ENCODE measurements around the gene PAX8. TPM values are rescaled to one million over a fixed set of nuclear protein-coding genes. Genes with fewer than 3 reads are reported as not detected.

PAX8 gene
- under 0.01 and 1.1 TPM in 2 replicates for total RNA-seq

GRCh38 chr2:113278742-113279139 lies at the start of gene PAX8:
Gene PAX8 (minus strand): TSS chr2:113278921. CDS start chr2:113278394, 527 bp downstream.

DNA sequence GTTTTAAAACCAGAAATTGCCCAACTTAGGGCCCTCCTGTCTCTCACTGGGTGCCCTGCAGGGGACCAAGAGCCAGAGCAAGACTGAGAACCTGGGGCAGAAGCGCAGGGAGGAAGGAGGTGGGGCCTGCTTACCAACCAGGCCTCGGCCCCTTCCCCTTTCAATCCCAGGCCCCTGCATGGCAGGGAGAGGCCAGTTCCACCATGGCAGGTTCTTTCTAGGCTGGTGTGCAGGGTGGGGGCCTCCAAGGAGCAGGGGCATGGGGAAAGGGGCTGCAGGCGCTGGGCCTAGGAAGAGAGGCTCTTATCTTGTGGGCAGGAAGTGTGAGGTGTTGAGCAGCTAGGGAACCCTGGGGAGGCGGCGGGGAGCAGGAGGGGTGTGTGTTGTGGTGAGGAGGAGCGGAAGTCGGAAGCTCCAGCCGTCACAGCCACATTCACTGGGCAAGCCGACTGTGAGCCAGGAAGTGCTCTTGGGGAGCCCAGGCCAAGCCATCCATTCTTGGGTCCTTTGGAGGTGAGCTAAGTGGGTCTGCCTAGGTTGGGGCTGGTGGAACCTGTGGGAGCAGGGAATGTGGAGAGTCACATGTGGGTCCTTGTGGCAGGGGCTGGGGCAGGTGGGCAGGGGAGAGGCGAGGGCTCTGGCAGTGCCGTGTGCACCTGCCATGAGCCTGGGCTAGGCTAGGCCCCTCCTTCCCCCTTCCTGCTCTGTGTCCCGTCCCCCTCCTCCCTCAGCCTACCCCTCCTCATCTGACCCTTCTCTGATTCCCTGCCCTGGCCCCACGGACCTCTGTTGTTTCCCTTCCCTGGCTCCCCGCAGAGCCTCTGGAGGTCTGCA lies 105.0 kb downstream of the PAX8 start, which contains the start of gene PSD4:
PSD4 (plus strand) TSS at position 430 of the 834 bp plus-strand sequence. CDS start 8,486 bp downstream, outside the sequence.

Other genes starting within 250 kb of the PAX8 start
- gene IL36B, start 226.1 kb downstream of the PAX8 start, total RNA-seq = under 0.01 TPM in 1 of 2 replicates, not detected in the other
- gene IL36RN, start 219.7 kb downstream of the PAX8 start, total RNA-seq = 2.0 and 5.1 TPM in 2 replicates
- 0.34 TPM in 1 of 2 replicates, not detected in the other for gene IL1F10, start 211.0 kb downstream of the PAX8 start, total RNA-seq
- 53.7 and 106 TPM in 2 replicates for gene IL1RN, start 151.3 kb downstream of the PAX8 start, total RNA-seq
- 14.4 and 29.4 TPM in 2 replicates for gene PSD4, start 105.0 kb downstream of the PAX8 start, total RNA-seq
- 30.4 and 45.9 TPM in 2 replicates for gene ZNG1B, start 158.8 kb upstream of the PAX8 start, total RNA-seq
- gene FOXD4L1, start 219.7 kb upstream of the PAX8 start, total RNA-seq = under 0.01 and 0.21 TPM in 2 replicates